Endodermal cell (in vitro differentiated cells): Measurements from ENCODE around the gene SORCS2. TPM values are rescaled to one million over a fixed set of nuclear protein-coding genes. Genes with fewer than 3 reads are reported as not detected.

ENCODE experiments used
- DNase-seq: peaks from one replicate; pipeline ENCODE4 v3.0.0-alpha.2; 2017
- H3K27ac ChIP-seq: 2 replicates; pipeline ENCODE4 v1.5.1; 2013; ENCODE audit warnings: mild to moderate bottlenecking, low read depth, low read length, moderate library complexity
- H3K27me3 ChIP-seq: 2 replicates; pipeline ENCODE4 v1.6.1; 2013; ENCODE audit warnings: mild to moderate bottlenecking, low read length, moderate library complexity; ENCODE audit not compliant: insufficient read depth, control insufficient read depth, poor library complexity, severe bottlenecking
- H3K36me3 ChIP-seq: 2 replicates; pipeline ENCODE4 v1.7.0; 2013; ENCODE audit warnings: mild to moderate bottlenecking, low read length, moderate library complexity; ENCODE audit not compliant: control insufficient read depth, insufficient read depth
- H3K4me1 ChIP-seq: one replicate; pipeline ENCODE4 v1.7.0; 2013; ENCODE audit warnings: low read length; ENCODE audit not compliant: control insufficient read depth, insufficient read depth
- H3K4me3 ChIP-seq: 2 replicates; pipeline ENCODE4 v1.5.1; 2013; ENCODE audit warnings: mild to moderate bottlenecking, low read length, moderate library complexity
- H3K9ac ChIP-seq: 2 replicates; pipeline ENCODE4 v1.6.1; 2013; ENCODE audit warnings: mild to moderate bottlenecking, low read length, moderate library complexity; ENCODE audit not compliant: poor library complexity, severe bottlenecking; ENCODE audit errors: extremely low read depth
- H3K9me3 ChIP-seq: 2 replicates; pipeline ENCODE4 v1.6.1; 2013; ENCODE audit warnings: mild to moderate bottlenecking, low read length, moderate library complexity; ENCODE audit not compliant: control insufficient read depth
- H3K27ac Mint-ChIP-seq: 2 replicates; pipeline ENCODE4 v1.8.0; 2020; ENCODE audit warnings: mixed read lengths
- H3K27me3 Mint-ChIP-seq: 2 replicates; pipeline ENCODE4 v1.8.0; 2021; ENCODE audit warnings: mild to moderate bottlenecking, mixed read lengths; ENCODE audit not compliant: insufficient read depth
- H3K36me3 Mint-ChIP-seq: 2 replicates; pipeline ENCODE4 v1.8.0; 2020; ENCODE audit warnings: low read depth, mixed read lengths
- H3K4me1 Mint-ChIP-seq: 2 replicates; pipeline ENCODE4 v1.8.0; 2020; ENCODE audit warnings: mixed read lengths
- H3K4me3 Mint-ChIP-seq: 2 replicates; pipeline ENCODE4 v1.8.0; 2020; ENCODE audit warnings: mild to moderate bottlenecking, moderate library complexity, mixed read lengths
- H3K9me3 Mint-ChIP-seq: 2 replicates; pipeline ENCODE4 v1.8.0; 2020; ENCODE audit warnings: mild to moderate bottlenecking, mixed read lengths
- WGBS, 2 experiments: methylation state at CpG; one replicate each; pipeline versions ENCODE4 v1.1.5 to v1.1.7; 2013; ENCODE audit warnings: missing lambda C conversion rate in 2 of 2, mixed read lengths in 1 of 2; ENCODE audit not compliant: insufficient coverage in 1 of 2, insufficient read length in 1 of 2; 5-methylcytosine and 5-hydroxymethylcytosine counted together
- total RNA-seq, 2 donors: library from RNA; stranded (reverse); fragmentation: NEBNext Ultra II Directional in 1 of 2; extraction: Animal tissue kit (Norgen Biotek cat#: 25700) in 1 of 2; gene quantifications; 2 replicates in 1 of 2; 3 replicates in 1 of 2; pipeline ENCODE4 v1.2.1, GENCODE V29; 2021
- TF ChIP-seq, protein P1 (sequence below): fragments of 200-600 bp; sonication (generic); conservative IDR thresholded peaks from 2 replicates; pipeline ENCODE4 v1.5.0; 2021; ENCODE audit warnings: antibody characterized with exemption, mild to moderate bottlenecking

The SORCS2 gene
- total RNA-seq, 2 donors from 2014 or later = 1.4 to 1.9 TPM

DNA sequence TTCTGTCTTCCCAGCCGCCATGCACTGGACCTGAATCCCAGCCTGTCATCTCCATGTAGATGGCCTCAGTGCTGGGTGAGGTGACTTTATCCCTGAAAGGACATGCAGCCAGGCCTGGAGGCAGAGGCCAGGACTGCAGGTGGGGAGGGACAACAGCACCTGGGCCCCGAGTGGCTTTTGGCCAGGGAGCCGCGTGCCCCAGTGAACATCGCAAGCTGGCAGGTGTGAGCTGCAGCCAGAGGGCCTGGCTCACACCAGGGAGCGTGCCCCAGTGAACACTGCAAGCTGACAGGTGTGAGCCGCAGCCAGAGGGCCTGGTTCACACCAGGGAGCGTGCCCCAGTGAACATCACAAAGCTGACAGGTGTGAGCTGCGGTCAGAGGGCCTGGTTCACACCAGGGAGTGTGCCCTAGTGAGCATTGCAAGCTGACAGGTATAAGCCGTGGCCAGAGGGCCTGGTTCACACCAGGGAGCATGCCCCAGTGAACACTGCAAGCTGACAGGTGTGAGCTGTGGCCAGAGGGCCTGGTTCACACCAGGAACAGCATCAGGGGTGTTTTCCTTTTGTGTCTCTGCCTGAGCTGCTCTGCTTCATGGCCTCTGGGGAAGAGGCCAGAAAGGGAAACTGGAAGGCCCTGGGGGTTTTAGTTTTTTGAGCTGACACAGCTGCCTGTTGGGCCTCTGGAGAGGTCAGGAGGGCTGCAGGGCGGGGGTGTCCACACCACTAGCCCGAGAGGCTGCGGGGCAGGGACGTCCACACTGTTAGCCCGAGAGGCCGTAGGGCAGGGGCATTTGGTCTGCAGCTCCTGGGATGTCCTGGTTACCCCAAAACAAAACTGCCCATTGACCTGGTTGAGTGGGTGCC lies 265.1 kb downstream of the SORCS2 start:
- Histone ChIP-seq H3K27ac (no peak overlapping the region), H3K36me3 (no peaks in the 10 kb centered on the region), H3K27me3 (no peaks in the 10 kb centered on the region), H3K9ac (no peak overlapping the region), H3K4me1 (no peaks in the 10 kb centered on the region), H3K9me3 (no peaks in the 10 kb centered on the region), H3K4me3 (no peak overlapping the region)
- Mint-ChIP-seq H3K27ac (no peak overlapping the region), H3K27me3 (no peaks in the 10 kb centered on the region), H3K36me3 (no peaks in the 10 kb centered on the region), H3K4me1 (no peaks in the 10 kb centered on the region), H3K9me3 (no peaks in the 10 kb centered on the region), H3K4me3 (no peak overlapping the region)
- no peak for DNase-seq
- 90% methylated on average over 13 to 16 of the region's 16 CpGs for WGBS, 2 experiments
- TF ChIP-seq, protein P1, sequence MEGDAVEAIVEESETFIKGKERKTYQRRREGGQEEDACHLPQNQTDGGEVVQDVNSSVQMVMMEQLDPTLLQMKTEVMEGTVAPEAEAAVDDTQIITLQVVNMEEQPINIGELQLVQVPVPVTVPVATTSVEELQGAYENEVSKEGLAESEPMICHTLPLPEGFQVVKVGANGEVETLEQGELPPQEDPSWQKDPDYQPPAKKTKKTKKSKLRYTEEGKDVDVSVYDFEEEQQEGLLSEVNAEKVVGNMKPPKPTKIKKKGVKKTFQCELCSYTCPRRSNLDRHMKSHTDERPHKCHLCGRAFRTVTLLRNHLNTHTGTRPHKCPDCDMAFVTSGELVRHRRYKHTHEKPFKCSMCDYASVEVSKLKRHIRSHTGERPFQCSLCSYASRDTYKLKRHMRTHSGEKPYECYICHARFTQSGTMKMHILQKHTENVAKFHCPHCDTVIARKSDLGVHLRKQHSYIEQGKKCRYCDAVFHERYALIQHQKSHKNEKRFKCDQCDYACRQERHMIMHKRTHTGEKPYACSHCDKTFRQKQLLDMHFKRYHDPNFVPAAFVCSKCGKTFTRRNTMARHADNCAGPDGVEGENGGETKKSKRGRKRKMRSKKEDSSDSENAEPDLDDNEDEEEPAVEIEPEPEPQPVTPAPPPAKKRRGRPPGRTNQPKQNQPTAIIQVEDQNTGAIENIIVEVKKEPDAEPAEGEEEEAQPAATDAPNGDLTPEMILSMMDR = no peak

DNA sequence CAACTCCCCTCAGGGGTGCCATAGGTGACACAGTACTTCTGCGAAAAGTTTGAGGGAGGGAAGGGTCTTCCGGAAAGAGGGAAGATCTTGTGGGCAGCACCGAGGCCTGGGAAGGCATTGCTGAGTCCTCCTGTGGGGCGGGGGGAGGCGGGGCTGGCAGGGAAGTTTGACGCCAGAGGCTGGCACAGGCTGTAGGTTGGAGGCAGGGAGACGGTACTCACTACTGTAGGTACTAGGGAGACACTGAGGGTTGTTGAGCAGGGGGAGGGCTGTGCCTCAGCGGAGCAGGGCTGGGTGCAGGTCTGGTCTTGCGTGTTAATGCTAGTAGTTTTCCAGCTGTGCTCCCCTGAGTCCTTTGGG lies 265.7 kb downstream of the SORCS2 start:
- H3K27me3 Mint-ChIP-seq = no peaks in the 10 kb centered on the region
- Histone ChIP-seq H3K27me3 (no peaks in the 10 kb centered on the region), H3K4me3 (no peak overlapping the region), H3K9me3 (no peaks in the 10 kb centered on the region), H3K9ac (no peak overlapping the region), H3K27ac (no peak overlapping the region), H3K4me1 (no peaks in the 10 kb centered on the region), H3K36me3 (no peaks in the 10 kb centered on the region)
- H3K27ac Mint-ChIP-seq = no peak overlapping the region
- H3K4me3 Mint-ChIP-seq = no peak overlapping the region
- no peaks in the 10 kb centered on the region for H3K9me3 Mint-ChIP-seq
- H3K4me1 Mint-ChIP-seq = no peaks in the 10 kb centered on the region
- H3K36me3 Mint-ChIP-seq = no peaks in the 10 kb centered on the region
- 89% methylated on average over 9 of the region's 9 CpGs for WGBS, 2 experiments
- TF ChIP-seq, protein P1 = no peak
- DNase-seq = no peak

DNA sequence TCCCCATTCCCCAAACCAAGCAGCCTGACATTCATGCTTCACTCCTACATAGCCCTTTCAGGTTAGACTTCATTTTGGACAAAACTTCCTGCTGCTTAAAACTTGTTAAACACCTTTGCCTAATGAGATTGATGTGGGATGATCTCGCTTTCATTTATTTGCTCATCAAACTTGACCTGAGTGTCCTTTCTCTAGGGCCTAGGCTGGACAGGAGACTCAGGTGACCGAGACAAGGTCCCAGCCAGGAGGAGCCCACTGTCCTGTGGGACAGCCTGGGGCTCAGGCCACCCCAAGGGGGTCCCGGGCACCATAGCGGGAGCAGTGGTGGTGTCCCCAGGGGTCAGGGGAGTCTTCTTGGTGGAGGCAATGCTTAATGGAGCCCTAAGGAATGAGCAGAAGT lies 266.1 kb downstream of the SORCS2 start:
- TF ChIP-seq, protein P1 = no peak
- no peaks in the 10 kb centered on the region for H3K36me3 ChIP-seq
- no peaks in the 10 kb centered on the region for H3K27me3 Mint-ChIP-seq
- H3K4me3 Mint-ChIP-seq = no peak overlapping the region
- H3K9me3 ChIP-seq = no peaks in the 10 kb centered on the region
- H3K9ac ChIP-seq = no peak overlapping the region
- WGBS, 2 experiments = 91% methylated on average over 4 of the region's 4 CpGs; no CpG with 5 or more reads in 1 of the 2 experiments
- no peak for DNase-seq
- H3K4me3 ChIP-seq = no peak overlapping the region
- H3K36me3 Mint-ChIP-seq = no peaks in the 10 kb centered on the region
- H3K27me3 ChIP-seq = no peaks in the 10 kb centered on the region
- H3K27ac Mint-ChIP-seq = no peak overlapping the region
- no peaks in the 10 kb centered on the region for H3K4me1 Mint-ChIP-seq
- no peak overlapping the region for H3K27ac ChIP-seq
- H3K9me3 Mint-ChIP-seq = no peaks in the 10 kb centered on the region
- H3K4me1 ChIP-seq = no peaks in the 10 kb centered on the region
